Cardiac fibroblast (primary cell): ENCODE measurements around the gene LMNA.
A peak's percentile ranks its signal among the peaks of the same experiment; 100 is the strongest.

Experiments
- DNase-seq, 2 donors: peaks; one replicate each; pipeline versions ENCODE4 v3.0.0 to v3.0.0-alpha.2; 2010; ENCODE audit warnings: low read depth in 2 of 2
- H3K4me3 ChIP-seq, 2 donors: replicated peaks in 1 of 2; 1 replicate in 1 of 2; 2 replicates in 1 of 2; pipeline ENCODE4 v1.5.1; 2011; ENCODE audit warnings: low read depth in 2 of 2, low read length in 2 of 2, mild to moderate bottlenecking in 2 of 2, moderate library complexity in 1 of 2
- TF ChIP-seq, protein P1 (sequence below): IDR thresholded peaks from one replicate; pipeline ENCODE4 v1.5.1; 2011; ENCODE audit warnings: low read depth, mild to moderate bottlenecking, low read length, inconsistent platforms

LMNA gene

DNA sequence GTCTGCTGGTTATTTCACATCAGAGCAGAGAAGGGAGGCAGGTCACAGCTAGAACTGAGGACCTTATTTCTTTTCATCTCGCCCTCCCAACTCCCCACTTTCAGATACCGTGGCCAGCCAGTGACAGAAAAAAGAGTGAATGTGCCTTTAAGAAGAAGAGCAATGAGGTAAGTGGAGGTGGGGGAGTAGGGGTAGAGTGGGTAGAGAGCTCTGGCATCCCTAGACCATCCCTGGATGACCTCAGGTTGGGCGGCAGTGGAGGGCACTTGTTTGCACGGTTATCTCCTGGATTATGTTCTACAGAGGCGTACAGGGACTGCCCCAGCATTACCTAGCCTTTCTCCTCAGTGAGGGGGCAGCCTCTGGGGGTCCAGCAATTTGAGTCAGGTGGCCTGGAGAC is 43.5 kb downstream of the LMNA start:
- DNase-seq: no peak
- no peak overlapping the region for H3K4me3 ChIP-seq
- TF ChIP-seq, protein P1, sequence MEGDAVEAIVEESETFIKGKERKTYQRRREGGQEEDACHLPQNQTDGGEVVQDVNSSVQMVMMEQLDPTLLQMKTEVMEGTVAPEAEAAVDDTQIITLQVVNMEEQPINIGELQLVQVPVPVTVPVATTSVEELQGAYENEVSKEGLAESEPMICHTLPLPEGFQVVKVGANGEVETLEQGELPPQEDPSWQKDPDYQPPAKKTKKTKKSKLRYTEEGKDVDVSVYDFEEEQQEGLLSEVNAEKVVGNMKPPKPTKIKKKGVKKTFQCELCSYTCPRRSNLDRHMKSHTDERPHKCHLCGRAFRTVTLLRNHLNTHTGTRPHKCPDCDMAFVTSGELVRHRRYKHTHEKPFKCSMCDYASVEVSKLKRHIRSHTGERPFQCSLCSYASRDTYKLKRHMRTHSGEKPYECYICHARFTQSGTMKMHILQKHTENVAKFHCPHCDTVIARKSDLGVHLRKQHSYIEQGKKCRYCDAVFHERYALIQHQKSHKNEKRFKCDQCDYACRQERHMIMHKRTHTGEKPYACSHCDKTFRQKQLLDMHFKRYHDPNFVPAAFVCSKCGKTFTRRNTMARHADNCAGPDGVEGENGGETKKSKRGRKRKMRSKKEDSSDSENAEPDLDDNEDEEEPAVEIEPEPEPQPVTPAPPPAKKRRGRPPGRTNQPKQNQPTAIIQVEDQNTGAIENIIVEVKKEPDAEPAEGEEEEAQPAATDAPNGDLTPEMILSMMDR: no peak

DNA sequence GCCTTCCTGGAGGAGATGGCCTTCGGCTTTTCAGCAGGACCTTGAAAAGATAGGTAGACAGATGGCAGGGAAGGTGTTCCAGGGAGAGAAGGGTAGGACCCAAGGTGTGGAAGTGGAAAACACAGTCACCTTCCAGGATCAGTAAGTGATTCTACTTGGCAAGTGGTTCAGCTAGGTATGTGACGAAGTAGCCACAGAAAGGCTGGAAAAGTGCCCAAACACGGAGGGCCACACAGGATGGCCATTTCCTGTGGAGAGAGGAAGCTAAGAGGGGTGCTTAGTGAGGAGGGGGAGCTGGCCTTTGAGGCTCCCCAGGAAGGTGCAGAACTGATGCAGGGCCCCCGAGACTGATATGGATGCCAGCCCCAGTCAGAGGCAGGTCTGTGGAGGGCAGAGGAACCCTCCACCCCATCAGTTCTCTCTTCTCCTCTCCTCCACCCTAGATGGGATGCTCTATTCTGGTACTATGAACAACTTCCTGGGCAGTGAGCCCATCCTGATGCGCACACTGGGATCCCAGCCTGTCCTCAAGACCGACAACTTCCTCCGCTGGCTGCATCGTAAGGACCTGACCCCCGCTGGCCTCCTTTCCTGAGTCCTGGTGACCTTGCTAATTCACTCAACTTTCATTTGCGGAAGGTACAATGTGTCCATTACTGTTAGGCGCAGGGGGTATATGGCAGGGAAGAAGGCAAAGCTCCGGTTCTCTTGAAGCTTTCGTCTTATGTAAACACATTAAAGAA is 45.7 kb downstream of the LMNA start:
- DNase-seq: no peak
- H3K4me3 ChIP-seq: no peak overlapping the region
- TF ChIP-seq, protein P1: no peak

DNA sequence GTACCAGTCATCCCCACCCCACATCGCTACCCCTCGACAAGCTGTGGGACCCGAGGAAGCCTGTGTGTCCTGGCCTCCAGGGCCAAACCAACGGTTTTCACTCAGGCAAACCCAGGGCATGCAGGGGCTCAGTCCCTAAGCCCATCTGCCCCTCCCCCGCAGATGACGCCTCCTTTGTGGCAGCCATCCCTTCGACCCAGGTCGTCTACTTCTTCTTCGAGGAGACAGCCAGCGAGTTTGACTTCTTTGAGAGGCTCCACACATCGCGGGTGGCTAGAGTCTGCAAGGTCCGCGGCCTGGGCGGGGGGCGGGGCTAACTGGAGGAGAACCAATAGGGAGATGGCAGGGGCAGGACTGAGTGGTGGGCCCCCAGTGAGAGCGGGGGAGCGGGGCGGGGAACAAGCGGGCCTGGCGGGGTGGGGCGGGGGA is 46.2 kb downstream of the LMNA start:
- H3K4me3 ChIP-seq: peak overlapping the region in 1 of 2 donors; percentile 33
- DNase-seq: peak; percentile 53 to 79
- TF ChIP-seq, protein P1: no peak

DNA sequence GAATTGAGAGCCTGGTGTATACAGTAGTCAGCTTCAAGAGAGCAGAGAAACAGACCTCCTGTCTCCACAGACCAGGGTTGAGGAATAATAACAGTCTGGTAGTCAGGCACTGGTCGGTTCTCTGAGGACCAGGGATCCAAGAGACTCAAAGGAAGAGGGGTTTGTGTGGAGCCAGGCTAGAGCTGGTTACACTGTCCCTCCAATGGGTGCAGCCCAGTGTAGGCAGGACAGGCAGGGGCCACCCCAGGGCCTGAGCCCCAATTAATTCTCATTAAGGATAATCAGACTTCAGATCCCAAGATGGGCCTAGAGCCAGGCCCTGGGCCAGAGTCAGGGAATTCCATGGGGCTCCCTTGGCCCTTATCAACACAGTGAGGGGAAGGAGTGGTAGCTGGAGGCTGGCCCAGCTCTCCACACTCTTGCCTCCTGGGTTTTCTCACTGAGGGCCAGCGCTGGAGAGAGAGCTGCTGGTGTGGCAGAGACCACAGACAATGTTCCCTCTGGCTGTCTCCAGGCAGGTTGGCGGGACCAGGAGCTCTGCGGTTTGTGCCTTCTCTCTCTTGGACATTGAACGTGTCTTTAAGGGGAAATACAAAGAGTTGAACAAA is 48.0 kb downstream of the LMNA start:
- TF ChIP-seq, protein P1: no peak
- peak in 1 of 2 donors; percentile 77 for DNase-seq
- no peak overlapping the region for H3K4me3 ChIP-seq

DNA sequence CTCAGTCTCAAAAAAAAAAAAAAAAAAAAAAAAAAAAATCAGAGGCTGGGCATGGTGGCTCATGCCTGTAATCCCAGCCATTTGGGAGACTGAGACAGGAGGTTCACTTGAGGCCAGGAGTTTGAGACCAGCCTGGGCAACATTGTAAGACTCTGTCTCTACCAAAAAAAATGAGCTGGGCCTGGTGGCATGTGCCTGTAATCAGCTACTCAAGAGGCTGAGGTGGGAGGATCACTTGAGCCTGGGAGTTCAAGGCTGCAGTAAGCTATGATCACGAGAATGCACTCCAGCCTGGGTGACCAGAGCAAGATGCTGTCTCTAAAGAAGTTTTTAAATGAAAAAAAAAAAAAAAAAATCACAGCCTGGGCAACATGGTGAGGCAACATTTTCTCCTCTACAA is 49.2 kb downstream of the LMNA start:
- TF ChIP-seq, protein P1: no peak
- no peak for DNase-seq

DNA sequence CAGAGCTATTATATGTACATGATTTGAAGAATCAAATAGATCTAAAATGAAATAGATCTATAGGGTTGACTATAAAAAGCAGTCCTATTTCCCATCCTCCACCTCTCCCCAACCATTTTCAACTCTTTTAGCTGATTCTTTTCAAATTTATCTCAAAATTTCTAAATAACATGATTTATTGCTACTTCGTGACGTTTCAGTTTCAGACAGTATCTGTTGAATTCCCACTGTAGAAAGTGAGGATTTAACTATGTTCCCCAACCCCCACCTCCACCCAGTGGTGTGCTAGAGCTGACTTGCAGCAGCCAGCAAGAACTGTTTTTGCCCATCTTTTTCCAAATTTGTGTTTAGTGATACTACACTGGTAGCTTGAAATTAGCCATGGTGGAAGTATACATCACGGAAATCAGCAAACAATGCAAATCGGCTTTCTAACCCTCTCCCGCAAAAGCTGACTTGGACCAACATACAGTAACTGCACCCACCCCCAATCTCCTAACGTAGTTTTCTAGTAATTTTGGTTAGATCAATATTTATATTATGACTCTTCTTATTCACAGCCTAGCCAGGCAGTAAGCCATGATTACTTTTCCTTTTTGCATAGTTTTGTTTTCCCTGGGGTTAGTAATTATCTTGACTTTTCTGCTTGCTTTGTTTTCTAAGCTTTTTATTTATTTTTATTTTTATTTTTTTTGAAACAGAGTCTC is 49.8 kb downstream of the LMNA start:
- H3K4me3 ChIP-seq: no peak overlapping the region
- peak in 1 of 2 donors; percentile 27 for DNase-seq
- TF ChIP-seq, protein P1: no peak

More for the DNA sequence above, 49.2 kb downstream of the LMNA start:
- H3K4me3 ChIP-seq: no peak overlapping the region
